SW480 (cell line): ENCODE data around the gene PCBP1.
"Not testable (repeated sequence)": the region's sequence is repeated elsewhere in the genome, so short reads cannot be mapped to it uniquely, and the experiment has no call there.

ENCODE experiments used
- DNase-seq: peaks from one replicate; pipeline ENCODE4 v3.0.0-alpha.2; 2016; ENCODE audit warnings: low spot score

PCBP1 gene

GRCh38 chr2:70098032-70098431 lies 10.8 kb downstream of the PCBP1 start:
- DNase-seq, result no peak

GRCh38 chr2:70099270-70099669 lies 12.0 kb downstream of the PCBP1 start:
- no peak for DNase-seq

- DNase-seq, result no peak
These were observed 13.9 kb downstream of the PCBP1 start for GRCh38 chr2:70101174-70101573.

- not testable (repeated sequence) for DNase-seq
These were observed 14.4 kb downstream of the PCBP1 start for GRCh38 chr2:70101686-70102085.

- DNase-seq, result not testable (repeated sequence)
These were observed 15.1 kb downstream of the PCBP1 start for GRCh38 chr2:70102323-70102905.

- DNase-seq, result no peak
These were observed 16.3 kb downstream of the PCBP1 start for GRCh38 chr2:70103531-70104061.

GRCh38 chr2:70104231-70105111 lies 17.2 kb downstream of the PCBP1 start:
- DNase-seq, result peak; percentile 64

GRCh38 chr2:70106138-70106537 lies 18.9 kb downstream of the PCBP1 start:
- not testable (repeated sequence) for DNase-seq

- DNase-seq, result not testable (repeated sequence)
These were observed 23.1 kb downstream of the PCBP1 start for GRCh38 chr2:70110397-70110796.

- DNase-seq, result no peak
These were observed 24.7 kb downstream of the PCBP1 start for GRCh38 chr2:70111752-70112591.

GRCh38 chr2:70113359-70114070 lies 26.2 kb downstream of the PCBP1 start:
- no peak for DNase-seq

GRCh38 chr2:70115646-70116442 lies 28.6 kb downstream of the PCBP1 start:
- no peak for DNase-seq

GRCh38 chr2:70116936-70117552 lies 29.8 kb downstream of the PCBP1 start:
- no peak for DNase-seq

GRCh38 chr2:70118798-70119454 lies 31.6 kb downstream of the PCBP1 start:
- DNase-seq, result peak; percentile 60

GRCh38 chr2:70121627-70122372 lies 34.5 kb downstream of the PCBP1 start:
- DNase-seq, result no peak

GRCh38 chr2:70122470-70122869 lies 35.2 kb downstream of the PCBP1 start:
- no peak for DNase-seq

- peak; percentile 90 for DNase-seq
These were observed 36.0 kb downstream of the PCBP1 start for GRCh38 chr2:70123051-70123828.

GRCh38 chr2:70123829-70124116 lies 36.5 kb downstream of the PCBP1 start:
- no peak for DNase-seq
